ENCODE results near the gene IQCE.

DNA sequence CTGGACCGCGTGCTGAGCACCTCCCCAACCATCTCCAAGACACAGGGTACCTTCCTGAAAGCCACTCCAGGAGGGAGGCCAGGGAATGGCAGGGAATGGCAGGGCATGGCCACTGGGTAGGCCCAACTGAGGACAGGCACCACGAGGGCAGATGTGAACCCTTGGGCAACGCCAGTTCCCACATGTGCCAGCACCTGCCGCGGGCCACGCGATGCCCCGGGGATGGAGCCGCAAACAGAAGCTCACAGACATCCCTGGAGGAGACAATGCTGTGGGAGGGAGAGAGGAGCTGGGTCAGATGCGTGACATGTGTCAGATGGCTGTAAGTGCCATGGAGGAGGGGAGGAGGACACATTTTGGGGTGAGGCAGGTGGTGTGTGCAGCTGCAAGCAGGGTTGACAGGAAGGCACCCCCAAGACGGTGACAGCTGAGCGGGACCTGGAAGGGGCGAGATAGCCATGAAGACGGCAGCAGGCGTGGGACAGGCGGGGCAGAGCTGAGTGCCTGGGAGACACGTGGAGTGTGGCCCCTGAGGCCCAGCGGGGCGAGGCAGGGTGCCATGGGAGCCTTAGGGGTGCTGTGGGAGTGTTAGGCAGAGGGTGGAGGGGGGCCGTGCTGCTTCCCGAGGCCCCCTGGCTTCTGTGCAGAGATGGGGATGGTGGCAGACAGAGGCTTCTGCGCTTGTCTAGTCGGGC is 27.7 kb downstream of the IQCE start:
- TF ChIP-seq, protein P1, sequence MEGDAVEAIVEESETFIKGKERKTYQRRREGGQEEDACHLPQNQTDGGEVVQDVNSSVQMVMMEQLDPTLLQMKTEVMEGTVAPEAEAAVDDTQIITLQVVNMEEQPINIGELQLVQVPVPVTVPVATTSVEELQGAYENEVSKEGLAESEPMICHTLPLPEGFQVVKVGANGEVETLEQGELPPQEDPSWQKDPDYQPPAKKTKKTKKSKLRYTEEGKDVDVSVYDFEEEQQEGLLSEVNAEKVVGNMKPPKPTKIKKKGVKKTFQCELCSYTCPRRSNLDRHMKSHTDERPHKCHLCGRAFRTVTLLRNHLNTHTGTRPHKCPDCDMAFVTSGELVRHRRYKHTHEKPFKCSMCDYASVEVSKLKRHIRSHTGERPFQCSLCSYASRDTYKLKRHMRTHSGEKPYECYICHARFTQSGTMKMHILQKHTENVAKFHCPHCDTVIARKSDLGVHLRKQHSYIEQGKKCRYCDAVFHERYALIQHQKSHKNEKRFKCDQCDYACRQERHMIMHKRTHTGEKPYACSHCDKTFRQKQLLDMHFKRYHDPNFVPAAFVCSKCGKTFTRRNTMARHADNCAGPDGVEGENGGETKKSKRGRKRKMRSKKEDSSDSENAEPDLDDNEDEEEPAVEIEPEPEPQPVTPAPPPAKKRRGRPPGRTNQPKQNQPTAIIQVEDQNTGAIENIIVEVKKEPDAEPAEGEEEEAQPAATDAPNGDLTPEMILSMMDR (IDR thresholded peaks at IDR 0.05): no peak
- TF ChIP-seq POLR2A (IDR thresholded peaks at IDR 0.05) (no peak), POLR2AphosphoS5 (IDR thresholded peaks at IDR 0.05; ENCODE audit: insufficient read depth in 1 of 2, low read depth in 1 of 2) (no peak)
